ENCODE measurements around the gene ST8SIA2.

DNA sequence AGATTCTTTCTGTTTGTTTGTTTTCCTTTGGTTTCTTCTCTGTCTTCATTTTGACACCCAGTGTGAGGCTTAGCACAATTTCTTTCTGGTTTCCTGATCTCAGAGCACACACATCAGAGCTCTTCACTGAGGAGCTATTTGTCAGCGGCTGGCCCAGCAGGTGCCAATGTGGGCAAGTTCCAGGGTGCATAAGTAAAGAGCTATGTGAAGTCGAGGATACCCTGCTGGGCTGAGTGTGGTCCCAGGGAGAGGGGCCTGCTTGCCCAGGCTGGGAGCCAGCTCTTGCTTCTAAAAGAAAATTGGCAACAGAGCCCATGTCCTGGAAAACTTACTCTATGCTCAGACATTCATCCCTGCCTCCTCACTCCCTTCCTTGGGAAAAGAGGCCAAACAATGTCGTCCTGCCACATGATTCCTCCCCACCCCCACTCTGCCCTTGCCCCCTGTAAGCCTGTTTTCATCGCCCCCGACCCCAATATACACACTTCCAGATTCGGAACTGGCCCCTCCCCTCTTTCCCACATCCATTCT lies 101.2 kb downstream of the ST8SIA2 start:
- TF ChIP-seq, protein P1, sequence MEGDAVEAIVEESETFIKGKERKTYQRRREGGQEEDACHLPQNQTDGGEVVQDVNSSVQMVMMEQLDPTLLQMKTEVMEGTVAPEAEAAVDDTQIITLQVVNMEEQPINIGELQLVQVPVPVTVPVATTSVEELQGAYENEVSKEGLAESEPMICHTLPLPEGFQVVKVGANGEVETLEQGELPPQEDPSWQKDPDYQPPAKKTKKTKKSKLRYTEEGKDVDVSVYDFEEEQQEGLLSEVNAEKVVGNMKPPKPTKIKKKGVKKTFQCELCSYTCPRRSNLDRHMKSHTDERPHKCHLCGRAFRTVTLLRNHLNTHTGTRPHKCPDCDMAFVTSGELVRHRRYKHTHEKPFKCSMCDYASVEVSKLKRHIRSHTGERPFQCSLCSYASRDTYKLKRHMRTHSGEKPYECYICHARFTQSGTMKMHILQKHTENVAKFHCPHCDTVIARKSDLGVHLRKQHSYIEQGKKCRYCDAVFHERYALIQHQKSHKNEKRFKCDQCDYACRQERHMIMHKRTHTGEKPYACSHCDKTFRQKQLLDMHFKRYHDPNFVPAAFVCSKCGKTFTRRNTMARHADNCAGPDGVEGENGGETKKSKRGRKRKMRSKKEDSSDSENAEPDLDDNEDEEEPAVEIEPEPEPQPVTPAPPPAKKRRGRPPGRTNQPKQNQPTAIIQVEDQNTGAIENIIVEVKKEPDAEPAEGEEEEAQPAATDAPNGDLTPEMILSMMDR (conservative IDR thresholded peaks at IDR 0.05 in 1 of 2, IDR thresholded peaks at IDR 0.05 in 1 of 2; ENCODE audit: extremely low read depth in 1 of 2, insufficient read depth in 1 of 2, low read depth in 1 of 2, low read length in 2 of 2), result no peak
- TF ChIP-seq EZH2 (IDR thresholded peaks at IDR 0.05; ENCODE audit: borderline replicate concordance, low read length), result no peak
